ENCODE measurements around the gene GLRA3. TPM values are rescaled to one million over a fixed set of nuclear protein-coding genes. Genes with fewer than 3 reads are reported as not detected.

Gene GLRA3
- total and polyA plus RNA-seq, 2 experiments from 2014 or later, result not detected

DNA sequence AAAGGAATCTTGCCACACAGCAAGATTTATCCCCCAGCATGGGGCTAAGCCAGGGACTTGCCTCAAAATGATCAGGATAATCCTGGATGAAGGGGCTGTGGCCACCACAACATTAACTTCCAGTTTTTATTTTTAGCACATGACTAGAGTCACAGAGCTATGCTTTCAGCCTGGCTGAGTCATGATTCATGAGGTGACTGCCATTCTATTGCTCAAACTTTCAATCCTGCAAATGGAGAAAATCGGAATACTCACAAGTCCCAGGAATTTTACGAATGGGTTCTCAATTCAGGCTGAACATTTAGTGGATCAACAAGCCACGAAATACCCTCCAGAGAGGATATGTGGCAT, 236.1 kb downstream of the GLRA3 start:
- Histone ChIP-seq H3K9me3 (ENCODE audit: low read depth) (no peaks in the 10 kb centered on the region), H3K4me2 (ENCODE audit: unreplicated experiment) (peak overlapping the region; percentile 13), H3K4me3 (no peak overlapping the region), H3K36me3 (ENCODE audit: low read depth) (no peaks in the 10 kb centered on the region), H3K4me1 (ENCODE audit: insufficient read depth) (peaks cover 21% of the 10 kb centered on the region), H4K20me1 (ENCODE audit: insufficient read depth) (no peaks in the 10 kb centered on the region), H3K9ac (no peak overlapping the region), H3K27ac (peak overlapping the region; percentile 28), H2AFZ (peak overlapping the region; percentile 10; the same call in 1 of the 2 replicates), H3F3A (ENCODE audit: insufficient read depth) (peaks cover 7% of the 10 kb centered on the region; the same call in 1 of the 2 replicates), H3K79me2 (ENCODE audit: insufficient read depth) (no peaks in the 10 kb centered on the region), H3K27me3 (replicated peaks; ENCODE audit: insufficient read depth) (no peaks in the 10 kb centered on the region), H3K9me2 (ENCODE audit: insufficient read depth) (no peaks in the 10 kb centered on the region)
- peak; percentile 84 for DNase-seq
- 60 to 61% methylated on average over 3 of the region's 3 CpGs for WGBS, 2 experiments (ENCODE audit: low coverage in 1 of 2, low lambda C conversion rate in 2 of 2, missing lambda C conversion rate in 2 of 2)
- TF ChIP-seq EZH2 (IDR thresholded peaks at IDR 0.05; ENCODE audit: insufficient read depth, poor library complexity, severe bottlenecking), result no peak
- TF ChIP-seq EZH2phosphoT487 (IDR thresholded peaks at IDR 0.05; ENCODE audit: insufficient read depth, low read depth), result no peak
- in situ Hi-C loops (cut with MboI), result no loop called here

GRCh38 chr4:174592256-174592984, 236.6 kb downstream of the GLRA3 start:
- Histone ChIP-seq H3K4me1 (ENCODE audit: insufficient read depth) (peaks cover 21% of the 10 kb centered on the region), H3K79me2 (ENCODE audit: insufficient read depth) (no peaks in the 10 kb centered on the region), H2AFZ (peak overlapping the region; percentile 42; the same call in 1 of the 2 replicates), H4K20me1 (ENCODE audit: insufficient read depth) (no peaks in the 10 kb centered on the region), H3K9ac (no peak overlapping the region), H3K27me3 (replicated peaks; ENCODE audit: insufficient read depth) (no peaks in the 10 kb centered on the region), H3K27ac (peak overlapping the region; percentile 28), H3F3A (ENCODE audit: insufficient read depth) (peaks cover 7% of the 10 kb centered on the region; the same call in 1 of the 2 replicates), H3K4me3 (no peak overlapping the region), H3K9me2 (ENCODE audit: insufficient read depth) (no peaks in the 10 kb centered on the region), H3K4me2 (ENCODE audit: unreplicated experiment) (peak overlapping the region; percentile 13), H3K36me3 (ENCODE audit: low read depth) (no peaks in the 10 kb centered on the region), H3K9me3 (ENCODE audit: low read depth) (no peaks in the 10 kb centered on the region)
- TF ChIP-seq EZH2 (IDR thresholded peaks at IDR 0.05; ENCODE audit: insufficient read depth, poor library complexity, severe bottlenecking) (no peak), EZH2phosphoT487 (IDR thresholded peaks at IDR 0.05; ENCODE audit: insufficient read depth, low read depth) (no peak)
- peak; percentile 14 for DNase-seq
- in situ Hi-C loops (cut with MboI), result no loop called here
- 89 to 90% methylated on average over 3 of the region's 3 CpGs for WGBS, 2 experiments (ENCODE audit: low coverage in 1 of 2, low lambda C conversion rate in 2 of 2, missing lambda C conversion rate in 2 of 2)

DNA sequence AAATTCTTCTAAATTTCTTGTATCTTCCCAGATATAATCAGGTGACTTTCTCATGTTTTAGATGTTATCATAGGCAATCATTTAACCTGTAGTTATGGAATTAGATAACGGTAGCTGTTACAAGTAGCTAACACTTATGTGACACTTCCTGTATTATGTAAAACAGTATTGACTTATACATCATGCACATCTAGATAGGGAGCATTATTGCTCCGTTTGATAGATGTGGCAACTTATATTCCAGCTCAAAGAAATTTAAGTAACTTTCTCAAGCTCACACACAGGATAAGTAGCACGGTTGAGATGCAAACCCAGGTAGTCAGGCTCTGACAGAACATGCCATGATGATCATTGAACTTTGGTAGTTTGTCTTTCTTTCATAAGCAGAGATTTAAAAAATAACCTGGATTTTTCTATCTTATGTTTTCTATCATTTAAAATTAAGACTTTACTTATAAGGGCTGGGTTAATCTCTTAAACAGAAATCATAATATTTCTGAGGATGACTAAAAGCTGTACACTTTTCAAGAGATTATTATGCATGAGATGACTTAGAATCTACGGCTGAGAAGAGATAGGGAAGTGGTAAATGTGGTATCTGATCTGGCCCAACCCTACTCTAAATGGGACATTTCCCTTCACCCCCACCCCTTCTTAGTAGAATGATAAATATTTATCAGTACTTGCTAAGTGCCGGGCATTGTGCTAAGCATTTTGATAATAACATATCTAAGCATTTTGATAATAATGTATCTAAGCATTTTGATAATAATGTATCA, 237.6 kb downstream of the GLRA3 start:
- no peaks in the 10 kb centered on the region for H3K9me3 ChIP-seq (ENCODE audit: low read depth)
- no peaks in the 10 kb centered on the region for H3K36me3 ChIP-seq (ENCODE audit: low read depth)
- H3K4me1 ChIP-seq (ENCODE audit: insufficient read depth), result peaks cover 21% of the 10 kb centered on the region
- H3K27ac ChIP-seq, result no peak overlapping the region
- no peaks in the 10 kb centered on the region for H3K79me2 ChIP-seq (ENCODE audit: insufficient read depth)
- in situ Hi-C loops (cut with MboI), result no loop called here
- H3F3A ChIP-seq (ENCODE audit: insufficient read depth), result peaks cover 7% of the 10 kb centered on the region; the same call in 1 of the 2 replicates
- TF ChIP-seq EZH2 (IDR thresholded peaks at IDR 0.05; ENCODE audit: insufficient read depth, poor library complexity, severe bottlenecking) (no peak), EZH2phosphoT487 (IDR thresholded peaks at IDR 0.05; ENCODE audit: insufficient read depth, low read depth) (no peak)
- H3K27me3 ChIP-seq (replicated peaks; ENCODE audit: insufficient read depth), result no peaks in the 10 kb centered on the region
- H3K4me3 ChIP-seq, result no peak overlapping the region
- H3K4me2 ChIP-seq (ENCODE audit: unreplicated experiment), result no peak overlapping the region
- H3K9me2 ChIP-seq (ENCODE audit: insufficient read depth), result no peaks in the 10 kb centered on the region
- H3K9ac ChIP-seq, result no peak overlapping the region
- no peak for DNase-seq
- 84 to 88% methylated on average over 5 of the region's 5 CpGs for WGBS, 2 experiments (ENCODE audit: low coverage in 1 of 2, low lambda C conversion rate in 2 of 2, missing lambda C conversion rate in 2 of 2)
- no peak overlapping the region for H2AFZ ChIP-seq
- H4K20me1 ChIP-seq (ENCODE audit: insufficient read depth), result no peaks in the 10 kb centered on the region

DNA sequence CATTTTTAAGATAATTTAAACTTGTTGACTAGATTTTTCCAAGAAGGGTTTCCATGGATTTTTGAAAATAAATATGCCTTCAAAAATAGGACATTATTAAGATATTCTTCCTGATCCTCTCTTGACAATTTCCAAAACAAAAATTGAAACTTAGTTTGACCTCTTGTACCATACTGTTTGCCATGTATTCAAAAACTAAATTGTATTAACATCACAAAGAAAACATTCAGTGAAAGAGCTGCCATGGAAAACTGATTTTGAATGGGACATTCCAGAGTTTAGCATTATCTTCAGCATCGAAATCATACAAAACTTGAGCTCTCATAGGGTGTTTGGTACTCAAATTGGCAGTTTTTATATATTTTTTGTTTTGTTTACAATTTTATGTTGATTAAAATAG, 238.7 kb downstream of the GLRA3 start:
- in situ Hi-C loops (cut with MboI), result no loop called here
- peaks cover 17% of the 10 kb centered on the region for H3K4me1 ChIP-seq (ENCODE audit: insufficient read depth)
- WGBS, 2 experiments (ENCODE audit: low coverage in 1 of 2, low lambda C conversion rate in 2 of 2, missing lambda C conversion rate in 2 of 2), result 88 to 90% methylated on average over 1 of the region's 1 CpG

More for the DNA sequence above, 238.7 kb downstream of the GLRA3 start:
- Histone ChIP-seq H3K9ac (no peak overlapping the region), H3K4me3 (no peak overlapping the region), H2AFZ (no peak overlapping the region), H3K36me3 (ENCODE audit: low read depth) (no peaks in the 10 kb centered on the region), H3K27me3 (replicated peaks; ENCODE audit: insufficient read depth) (no peaks in the 10 kb centered on the region), H3K4me2 (ENCODE audit: unreplicated experiment) (no peak overlapping the region), H4K20me1 (ENCODE audit: insufficient read depth) (no peaks in the 10 kb centered on the region), H3K79me2 (ENCODE audit: insufficient read depth) (no peaks in the 10 kb centered on the region), H3K27ac (no peak overlapping the region), H3K9me2 (ENCODE audit: insufficient read depth) (no peaks in the 10 kb centered on the region), H3K9me3 (ENCODE audit: low read depth) (no peaks in the 10 kb centered on the region), H3F3A (ENCODE audit: insufficient read depth) (peaks cover 7% of the 10 kb centered on the region; the same call in 1 of the 2 replicates)
- DNase-seq, result no peak
- TF ChIP-seq EZH2phosphoT487 (IDR thresholded peaks at IDR 0.05; ENCODE audit: insufficient read depth, low read depth), result no peak
- no peak for TF ChIP-seq EZH2 (IDR thresholded peaks at IDR 0.05; ENCODE audit: insufficient read depth, poor library complexity, severe bottlenecking)

Other genes starting within 250 kb of the GLRA3 start
- gene ADAM29, start 89.1 kb upstream of the GLRA3 start, total RNA-seq (2014; rRNA removed; shearing (Covaris generic)), result not detected in 2 replicates
- not detected in 2 replicates for gene ADAM29, start 89.1 kb upstream of the GLRA3 start, polyA plus RNA-seq (2016; fragmentation: Nextera tagmentation; extraction: Ambion mirVana)

Data from GM23248 (cell line).